Osteocyte (in vitro differentiated cells): Measurements from ENCODE around the gene MARCHF10. TPM values are rescaled to one million over a fixed set of nuclear protein-coding genes. Genes with fewer than 3 reads are reported as not detected.
"Not testable (repeated sequence)": the region's sequence is repeated elsewhere in the genome, so short reads cannot be mapped to it uniquely, and the experiment has no call there.

Experiments used
- DNase-seq: peaks from one replicate; pipeline ENCODE4 v3.0.0; 2021; ENCODE audit warnings: mixed read lengths; ENCODE audit not compliant: unreplicated experiment; ENCODE audit errors: extremely low spot score
- H3K27ac Mint-ChIP-seq: one replicate; pipeline ENCODE4 v1.8.0; 2021; ENCODE audit warnings: mild to moderate bottlenecking, mixed read lengths; ENCODE audit not compliant: unreplicated experiment
- H3K27me3 Mint-ChIP-seq: one replicate; pipeline ENCODE4 v1.8.0; 2021; ENCODE audit warnings: mixed read lengths; ENCODE audit not compliant: unreplicated experiment
- H3K36me3 Mint-ChIP-seq: one replicate; pipeline ENCODE4 v1.8.0; 2021; ENCODE audit warnings: mixed read lengths; ENCODE audit not compliant: unreplicated experiment
- H3K4me1 Mint-ChIP-seq: one replicate; pipeline ENCODE4 v1.8.0; 2021; ENCODE audit warnings: mixed read lengths; ENCODE audit not compliant: unreplicated experiment
- H3K4me3 Mint-ChIP-seq: one replicate; pipeline ENCODE4 v1.8.0; 2021; ENCODE audit warnings: mild to moderate bottlenecking, moderate library complexity, mixed read lengths; ENCODE audit not compliant: unreplicated experiment
- H3K9me3 Mint-ChIP-seq: one replicate; pipeline ENCODE4 v1.8.0; 2021; ENCODE audit warnings: mixed read lengths; ENCODE audit not compliant: unreplicated experiment
- CTCF ChIP-seq: fragments of 200-600 bp; sonication (generic); IDR thresholded peaks from 2 replicates; pipeline ENCODE4 v1.5.0; 2021; ENCODE audit warnings: antibody characterized with exemption, mild to moderate bottlenecking, moderate library complexity
- total RNA-seq: library from RNA; stranded (reverse); gene quantifications from 2 replicates; pipeline ENCODE4 v1.2.1, GENCODE V29; 2021

MARCHF10 gene
- total RNA-seq, 1 donor from 2014 or later: not detected

- Mint-ChIP-seq H3K4me3 (no peak overlapping the region), H3K9me3 (peaks cover 7% of the 10 kb centered on the region), H3K27ac (no peak overlapping the region), H3K4me1 (no peaks in the 10 kb centered on the region), H3K27me3 (no peaks in the 10 kb centered on the region), H3K36me3 (peaks cover 3% of the 10 kb centered on the region)
- no peak for TF ChIP-seq CTCF
- no peak for DNase-seq
Observed at GRCh38 chr17:62832405-62832804, 24.3 kb upstream of the MARCHF10 start.

DNA sequence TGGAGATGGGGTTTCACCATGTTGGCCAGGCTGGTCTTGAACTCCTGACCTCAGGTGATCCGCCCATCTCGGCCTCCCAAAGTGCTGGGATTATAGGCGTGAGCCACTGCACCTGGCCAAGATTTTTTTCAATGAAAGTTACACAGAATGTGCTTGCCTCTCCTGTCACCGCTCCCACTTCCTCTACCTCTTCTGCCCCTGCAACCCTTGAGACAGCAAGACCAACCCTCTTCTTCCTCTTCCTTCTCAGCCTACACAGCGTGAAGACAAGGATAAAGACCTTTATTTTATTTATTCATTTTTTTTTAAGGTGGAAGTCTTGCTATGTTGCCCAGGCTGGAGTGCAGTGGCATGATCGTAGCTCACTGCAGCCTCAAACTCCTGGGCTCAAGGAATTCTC, 23.0 kb upstream of the MARCHF10 start:
- H3K27ac Mint-ChIP-seq: not testable (repeated sequence)

GRCh38 chr17:62827746-62828485, 19.8 kb upstream of the MARCHF10 start:
- Mint-ChIP-seq H3K4me3 (no peak overlapping the region), H3K27me3 (no peaks in the 10 kb centered on the region), H3K27ac (no peak overlapping the region), H3K4me1 (peaks cover 9% of the 10 kb centered on the region), H3K9me3 (no peaks in the 10 kb centered on the region), H3K36me3 (no peaks in the 10 kb centered on the region)
- DNase-seq: peak; percentile 5
- no peak for TF ChIP-seq CTCF

More for the DNA sequence above, 23.0 kb upstream of the MARCHF10 start:
- not testable (repeated sequence) for H3K36me3 Mint-ChIP-seq, H3K4me3 Mint-ChIP-seq, H3K27me3 Mint-ChIP-seq, H3K4me1 Mint-ChIP-seq, H3K9me3 Mint-ChIP-seq
- peak; percentile 34 for DNase-seq

DNA sequence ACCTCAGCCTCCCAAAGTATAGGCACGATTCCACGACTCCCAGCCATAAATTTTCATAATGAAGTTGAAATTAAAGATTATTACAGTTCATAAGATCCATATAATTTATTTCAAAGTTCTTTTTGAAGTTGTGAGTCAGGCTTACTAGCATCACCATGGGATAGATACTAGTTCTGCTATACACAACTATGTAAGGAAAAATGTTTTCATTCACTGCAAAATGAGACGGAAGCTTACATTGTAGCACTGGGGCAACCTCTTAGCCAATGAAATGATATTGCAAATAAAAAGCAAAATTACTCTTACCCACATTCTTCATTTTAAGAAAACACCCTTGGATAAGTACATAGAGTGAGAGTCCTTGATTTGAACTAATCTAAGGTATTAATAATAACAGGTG, 18.8 kb upstream of the MARCHF10 start:
- no peak for DNase-seq
- Mint-ChIP-seq H3K27me3 (no peaks in the 10 kb centered on the region), H3K9me3 (no peaks in the 10 kb centered on the region), H3K27ac (no peak overlapping the region), H3K36me3 (no peaks in the 10 kb centered on the region), H3K4me3 (no peak overlapping the region), H3K4me1 (peaks cover 9% of the 10 kb centered on the region)
- no peak for TF ChIP-seq CTCF

- DNase-seq: peak; percentile 25
- Mint-ChIP-seq H3K27me3 (no peaks in the 10 kb centered on the region), H3K4me1 (peaks cover 14% of the 10 kb centered on the region), H3K36me3 (no peaks in the 10 kb centered on the region), H3K27ac (no peak overlapping the region), H3K9me3 (no peaks in the 10 kb centered on the region), H3K4me3 (no peak overlapping the region)
- TF ChIP-seq CTCF: no peak
Observed at GRCh38 chr17:62825182-62825581, 17.1 kb upstream of the MARCHF10 start.
